ENCODE results near the gene PLEKHA1.

Gene PLEKHA1

GRCh38 chr10:122441961-122442360 is 67.5 kb downstream of the PLEKHA1 start:
- WGBS (ENCODE audit: insufficient coverage) = 91% methylated on average over 4 of the region's 7 CpGs
- Histone ChIP-seq H3K36me3 (ENCODE audit: control insufficient read depth in 4 of 4, insufficient read depth in 4 of 4, low read length in 3 of 4) (no peaks in the 10 kb centered on the region), H3K27ac (ENCODE audit: insufficient read depth in 1 of 2, low read depth in 1 of 2, low read length in 2 of 2, poor library complexity in 1 of 2, severe bottlenecking in 2 of 2) (no peak overlapping the region), H3K9me3 (ENCODE audit: control extremely low read depth in 1 of 5, control insufficient read depth in 4 of 5, insufficient read depth in 2 of 5, low read depth in 1 of 5, low read length in 4 of 5) (peaks cover 0 to 7% (median 0%) of the 10 kb centered on the region in 5 experiments), H3K4me1 (ENCODE audit: control extremely low read depth in 1 of 4, control insufficient read depth in 4 of 4, insufficient read depth in 4 of 4, low read length in 3 of 4) (no peaks in the 10 kb centered on the region), H3K27me3 (replicated peaks in 2 of 5; ENCODE audit: control insufficient read depth in 4 of 5, insufficient read depth in 5 of 5, low read length in 4 of 5) (peaks cover 2 to 8% (median 5%) of the 10 kb centered on the region in 5 experiments), H3K4me3 (ENCODE audit: control insufficient read depth in 1 of 7, extremely low read depth in 1 of 7, insufficient read depth in 4 of 7, low read depth in 2 of 7, low read length in 6 of 7) (no peak overlapping the region)
- no peak for DNase-seq
- ChIA-PET POLR2A (no interaction called here), CTCF (interaction anchor here (1.5 kb wide), 1 partner anchor 143 kb away, joined by 4 read pairs; no protein-coding TSS in a partner anchor)

GRCh38 chr10:122445469-122445868 is 71.0 kb downstream of the PLEKHA1 start:
- Histone ChIP-seq H3K36me3 (ENCODE audit: control insufficient read depth in 4 of 4, insufficient read depth in 4 of 4, low read length in 3 of 4) (no peaks in the 10 kb centered on the region), H3K9me3 (ENCODE audit: control extremely low read depth in 1 of 5, control insufficient read depth in 4 of 5, insufficient read depth in 2 of 5, low read depth in 1 of 5, low read length in 4 of 5) (peaks cover 0 to 6% (median 0%) of the 10 kb centered on the region in 5 experiments), H3K4me3 (ENCODE audit: control insufficient read depth in 1 of 7, extremely low read depth in 1 of 7, insufficient read depth in 4 of 7, low read depth in 2 of 7, low read length in 6 of 7) (no peak overlapping the region), H3K4me1 (ENCODE audit: control extremely low read depth in 1 of 4, control insufficient read depth in 4 of 4, insufficient read depth in 4 of 4, low read length in 3 of 4) (no peaks in the 10 kb centered on the region), H3K27ac (ENCODE audit: insufficient read depth in 1 of 2, low read depth in 1 of 2, low read length in 2 of 2, poor library complexity in 1 of 2, severe bottlenecking in 2 of 2) (no peak overlapping the region), H3K27me3 (replicated peaks in 2 of 5; ENCODE audit: control insufficient read depth in 4 of 5, insufficient read depth in 5 of 5, low read length in 4 of 5) (peaks cover 6 to 12% (median 8%) of the 10 kb centered on the region in 5 experiments)
- POLR2A ChIA-PET = no interaction called here
- CTCF ChIA-PET = no interaction called here
- no CpG with 5 or more reads among the region's 1 CpG for WGBS (ENCODE audit: insufficient coverage)
- no peak for DNase-seq

GRCh38 chr10:122445904-122446303 is 71.4 kb downstream of the PLEKHA1 start:
- H3K27ac ChIP-seq (ENCODE audit: insufficient read depth in 1 of 2, low read depth in 1 of 2, low read length in 2 of 2, poor library complexity in 1 of 2, severe bottlenecking in 2 of 2) = no peak overlapping the region
- DNase-seq = no peak
- H3K27me3 ChIP-seq (replicated peaks in 2 of 5; ENCODE audit: control insufficient read depth in 4 of 5, insufficient read depth in 5 of 5, low read length in 4 of 5) = peaks cover 6 to 16% (median 8%) of the 10 kb centered on the region in 5 experiments
- no peaks in the 10 kb centered on the region for H3K4me1 ChIP-seq (ENCODE audit: control extremely low read depth in 1 of 4, control insufficient read depth in 4 of 4, insufficient read depth in 4 of 4, low read length in 3 of 4)
- POLR2A ChIA-PET = no interaction called here
- H3K36me3 ChIP-seq (ENCODE audit: control insufficient read depth in 4 of 4, insufficient read depth in 4 of 4, low read length in 3 of 4) = no peaks in the 10 kb centered on the region
- CTCF ChIA-PET = no interaction called here
- H3K9me3 ChIP-seq (ENCODE audit: control extremely low read depth in 1 of 5, control insufficient read depth in 4 of 5, insufficient read depth in 2 of 5, low read depth in 1 of 5, low read length in 4 of 5) = peaks cover 0 to 5% (median 0%) of the 10 kb centered on the region in 5 experiments
- no peak overlapping the region for H3K4me3 ChIP-seq (ENCODE audit: control insufficient read depth in 1 of 7, extremely low read depth in 1 of 7, insufficient read depth in 4 of 7, low read depth in 2 of 7, low read length in 6 of 7)

GRCh38 chr10:122446668-122447423 is 72.3 kb downstream of the PLEKHA1 start:
- POLR2A ChIA-PET = no interaction called here
- Histone ChIP-seq H3K27ac (ENCODE audit: insufficient read depth in 1 of 2, low read depth in 1 of 2, low read length in 2 of 2, poor library complexity in 1 of 2, severe bottlenecking in 2 of 2) (no peak overlapping the region), H3K36me3 (ENCODE audit: control insufficient read depth in 4 of 4, insufficient read depth in 4 of 4, low read length in 3 of 4) (no peaks in the 10 kb centered on the region), H3K4me3 (ENCODE audit: control insufficient read depth in 1 of 7, extremely low read depth in 1 of 7, insufficient read depth in 4 of 7, low read depth in 2 of 7, low read length in 6 of 7) (no peak overlapping the region), H3K27me3 (replicated peaks in 2 of 5; ENCODE audit: control insufficient read depth in 4 of 5, insufficient read depth in 5 of 5, low read length in 4 of 5) (peaks cover 6 to 17% (median 8%) of the 10 kb centered on the region in 5 experiments), H3K4me1 (ENCODE audit: control extremely low read depth in 1 of 4, control insufficient read depth in 4 of 4, insufficient read depth in 4 of 4, low read length in 3 of 4) (no peaks in the 10 kb centered on the region), H3K9me3 (ENCODE audit: control extremely low read depth in 1 of 5, control insufficient read depth in 4 of 5, insufficient read depth in 2 of 5, low read depth in 1 of 5, low read length in 4 of 5) (peaks cover 0 to 5% (median 0%) of the 10 kb centered on the region in 5 experiments)
- no peak for DNase-seq
- WGBS (ENCODE audit: insufficient coverage) = no CpG with 5 or more reads among the region's 2 CpGs
- CTCF ChIA-PET = interaction anchor here (0.7 kb wide), 1 partner anchor 104 kb away, joined by 3 read pairs; no protein-coding TSS in a partner anchor

GRCh38 chr10:122448600-122448999 is 74.1 kb downstream of the PLEKHA1 start:
- WGBS (ENCODE audit: insufficient coverage) = 95% methylated on average over 2 of the region's 3 CpGs
- Histone ChIP-seq H3K9me3 (ENCODE audit: control extremely low read depth in 1 of 5, control insufficient read depth in 4 of 5, insufficient read depth in 2 of 5, low read depth in 1 of 5, low read length in 4 of 5) (peaks cover 0 to 5% (median 0%) of the 10 kb centered on the region in 5 experiments), H3K36me3 (ENCODE audit: control insufficient read depth in 4 of 4, insufficient read depth in 4 of 4, low read length in 3 of 4) (no peaks in the 10 kb centered on the region), H3K27ac (ENCODE audit: insufficient read depth in 1 of 2, low read depth in 1 of 2, low read length in 2 of 2, poor library complexity in 1 of 2, severe bottlenecking in 2 of 2) (no peak overlapping the region), H3K4me1 (ENCODE audit: control extremely low read depth in 1 of 4, control insufficient read depth in 4 of 4, insufficient read depth in 4 of 4, low read length in 3 of 4) (no peaks in the 10 kb centered on the region), H3K4me3 (ENCODE audit: control insufficient read depth in 1 of 7, extremely low read depth in 1 of 7, insufficient read depth in 4 of 7, low read depth in 2 of 7, low read length in 6 of 7) (no peak overlapping the region), H3K27me3 (replicated peaks in 2 of 5; ENCODE audit: control insufficient read depth in 4 of 5, insufficient read depth in 5 of 5, low read length in 4 of 5) (peaks cover 6 to 23% (median 8%) of the 10 kb centered on the region in 5 experiments)
- DNase-seq = no peak
- CTCF ChIA-PET = no interaction called here
- POLR2A ChIA-PET = no interaction called here

- no peaks in the 10 kb centered on the region for H3K4me1 ChIP-seq (ENCODE audit: control extremely low read depth in 1 of 4, control insufficient read depth in 4 of 4, insufficient read depth in 4 of 4, low read length in 3 of 4)
- WGBS (ENCODE audit: insufficient coverage) = 100% methylated on average over 2 of the region's 4 CpGs
- no peaks in the 10 kb centered on the region for H3K36me3 ChIP-seq (ENCODE audit: control insufficient read depth in 4 of 4, insufficient read depth in 4 of 4, low read length in 3 of 4)
- peaks cover 6 to 23% (median 8%) of the 10 kb centered on the region in 5 experiments for H3K27me3 ChIP-seq (replicated peaks in 2 of 5; ENCODE audit: control insufficient read depth in 4 of 5, insufficient read depth in 5 of 5, low read length in 4 of 5)
- H3K9me3 ChIP-seq (ENCODE audit: control extremely low read depth in 1 of 5, control insufficient read depth in 4 of 5, insufficient read depth in 2 of 5, low read depth in 1 of 5, low read length in 4 of 5) = peaks cover 0 to 5% (median 0%) of the 10 kb centered on the region in 5 experiments
- CTCF ChIA-PET = no interaction called here
- H3K4me3 ChIP-seq (ENCODE audit: control insufficient read depth in 1 of 7, extremely low read depth in 1 of 7, insufficient read depth in 4 of 7, low read depth in 2 of 7, low read length in 6 of 7) = no peak overlapping the region
- no peak overlapping the region for H3K27ac ChIP-seq (ENCODE audit: insufficient read depth in 1 of 2, low read depth in 1 of 2, low read length in 2 of 2, poor library complexity in 1 of 2, severe bottlenecking in 2 of 2)
- POLR2A ChIA-PET = no interaction called here
- DNase-seq = no peak
Measured at GRCh38 chr10:122449153-122449552, 74.6 kb downstream of the PLEKHA1 start.

GRCh38 chr10:122450353-122450990 is 76.0 kb downstream of the PLEKHA1 start:
- no peak for DNase-seq
- ChIA-PET POLR2A (no interaction called here), CTCF (no interaction called here)
- Histone ChIP-seq H3K4me3 (ENCODE audit: control insufficient read depth in 1 of 7, extremely low read depth in 1 of 7, insufficient read depth in 4 of 7, low read depth in 2 of 7, low read length in 6 of 7) (no peak overlapping the region), H3K27me3 (replicated peaks in 2 of 5; ENCODE audit: control insufficient read depth in 4 of 5, insufficient read depth in 5 of 5, low read length in 4 of 5) (peaks cover 5 to 26% (median 9%) of the 10 kb centered on the region in 5 experiments), H3K36me3 (ENCODE audit: control insufficient read depth in 4 of 4, insufficient read depth in 4 of 4, low read length in 3 of 4) (no peaks in the 10 kb centered on the region), H3K27ac (ENCODE audit: insufficient read depth in 1 of 2, low read depth in 1 of 2, low read length in 2 of 2, poor library complexity in 1 of 2, severe bottlenecking in 2 of 2) (no peak overlapping the region), H3K9me3 (ENCODE audit: control extremely low read depth in 1 of 5, control insufficient read depth in 4 of 5, insufficient read depth in 2 of 5, low read depth in 1 of 5, low read length in 4 of 5) (peaks cover 0 to 5% (median 0%) of the 10 kb centered on the region in 5 experiments), H3K4me1 (ENCODE audit: control extremely low read depth in 1 of 4, control insufficient read depth in 4 of 4, insufficient read depth in 4 of 4, low read length in 3 of 4) (no peaks in the 10 kb centered on the region)
- 63% methylated on average over 10 of the region's 14 CpGs for WGBS (ENCODE audit: insufficient coverage)
